22Rv1 (cell line): Measurements from ENCODE around the gene BECN2.

Experiments used
- H3K27ac ChIP-seq: fragments of 450-650 bp; 2 replicates; pipeline ENCODE4 v1.5.1; 2017
- ZFX ChIP-seq: fragments of 450-650 bp; IDR thresholded peaks from 2 replicates; pipeline ENCODE4 v1.6.1; 2017; ENCODE audit warnings: antibody characterized with exemption, borderline replicate concordance
- TF ChIP-seq, protein P1 (sequence below): fragments of 450-650 bp; IDR thresholded peaks from 2 replicates; pipeline ENCODE4 v1.5.1; 2017; ENCODE audit warnings: mild to moderate bottlenecking

Gene BECN2

DNA sequence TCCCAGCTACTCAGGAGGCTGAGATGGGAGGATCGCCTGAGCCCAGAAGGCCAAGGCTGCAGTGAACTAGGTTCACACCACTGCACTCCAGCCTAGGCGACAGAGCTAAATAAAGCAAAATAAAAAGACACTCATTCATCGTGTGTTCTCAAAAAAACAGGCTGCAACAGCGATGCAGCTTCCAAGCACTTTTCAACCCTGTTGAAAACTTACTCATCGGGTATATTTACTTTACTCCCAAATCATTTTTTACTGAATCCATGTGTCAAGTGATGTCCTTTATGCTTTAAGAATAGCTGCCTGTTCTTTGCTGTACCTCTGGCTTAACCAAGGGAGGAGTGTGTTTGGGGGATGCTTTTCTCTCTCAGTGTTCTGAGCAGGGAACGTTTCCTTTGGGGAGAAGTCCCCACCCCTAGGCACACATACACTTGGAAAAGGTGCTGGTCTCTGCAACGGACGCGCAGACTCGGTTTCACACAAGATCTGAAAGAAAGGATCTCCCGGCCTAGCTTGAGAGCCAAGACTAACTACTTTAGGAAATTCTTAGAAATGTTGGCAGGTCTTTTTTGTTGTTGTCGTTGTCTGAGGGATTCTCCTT lies 39.9 kb downstream of the BECN2 start:
- TF ChIP-seq, protein P1, sequence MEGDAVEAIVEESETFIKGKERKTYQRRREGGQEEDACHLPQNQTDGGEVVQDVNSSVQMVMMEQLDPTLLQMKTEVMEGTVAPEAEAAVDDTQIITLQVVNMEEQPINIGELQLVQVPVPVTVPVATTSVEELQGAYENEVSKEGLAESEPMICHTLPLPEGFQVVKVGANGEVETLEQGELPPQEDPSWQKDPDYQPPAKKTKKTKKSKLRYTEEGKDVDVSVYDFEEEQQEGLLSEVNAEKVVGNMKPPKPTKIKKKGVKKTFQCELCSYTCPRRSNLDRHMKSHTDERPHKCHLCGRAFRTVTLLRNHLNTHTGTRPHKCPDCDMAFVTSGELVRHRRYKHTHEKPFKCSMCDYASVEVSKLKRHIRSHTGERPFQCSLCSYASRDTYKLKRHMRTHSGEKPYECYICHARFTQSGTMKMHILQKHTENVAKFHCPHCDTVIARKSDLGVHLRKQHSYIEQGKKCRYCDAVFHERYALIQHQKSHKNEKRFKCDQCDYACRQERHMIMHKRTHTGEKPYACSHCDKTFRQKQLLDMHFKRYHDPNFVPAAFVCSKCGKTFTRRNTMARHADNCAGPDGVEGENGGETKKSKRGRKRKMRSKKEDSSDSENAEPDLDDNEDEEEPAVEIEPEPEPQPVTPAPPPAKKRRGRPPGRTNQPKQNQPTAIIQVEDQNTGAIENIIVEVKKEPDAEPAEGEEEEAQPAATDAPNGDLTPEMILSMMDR = no peak
- no peak for TF ChIP-seq ZFX
- no peak overlapping the region for H3K27ac ChIP-seq

DNA sequence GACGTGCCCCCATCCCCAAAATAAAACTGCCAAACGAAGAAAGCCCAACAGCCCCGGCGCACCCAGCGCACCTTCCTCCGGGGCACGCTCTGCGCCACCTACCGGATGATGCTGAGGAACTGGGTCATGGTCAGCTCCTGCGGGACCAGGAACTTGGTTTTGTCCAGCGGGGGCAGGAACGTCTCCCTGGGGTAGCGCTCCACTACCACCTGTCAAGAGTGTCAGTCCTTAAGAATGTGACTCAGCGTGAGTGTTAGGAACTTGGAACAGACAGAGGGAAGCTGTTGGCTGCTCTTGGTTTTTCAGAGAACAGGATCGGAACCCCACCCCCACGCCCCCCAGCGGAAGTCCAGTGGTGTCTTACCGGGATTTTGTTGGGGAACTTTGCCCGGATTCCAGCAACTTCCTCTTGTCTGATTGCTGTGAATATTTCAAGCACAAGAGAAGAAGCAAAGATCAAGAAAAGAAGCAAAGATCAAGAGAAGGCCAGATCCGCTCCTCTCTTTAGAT lies 40.9 kb downstream of the BECN2 start:
- no peak overlapping the region for H3K27ac ChIP-seq
- no peak for TF ChIP-seq ZFX
- TF ChIP-seq, protein P1 = peak; percentile 97

DNA sequence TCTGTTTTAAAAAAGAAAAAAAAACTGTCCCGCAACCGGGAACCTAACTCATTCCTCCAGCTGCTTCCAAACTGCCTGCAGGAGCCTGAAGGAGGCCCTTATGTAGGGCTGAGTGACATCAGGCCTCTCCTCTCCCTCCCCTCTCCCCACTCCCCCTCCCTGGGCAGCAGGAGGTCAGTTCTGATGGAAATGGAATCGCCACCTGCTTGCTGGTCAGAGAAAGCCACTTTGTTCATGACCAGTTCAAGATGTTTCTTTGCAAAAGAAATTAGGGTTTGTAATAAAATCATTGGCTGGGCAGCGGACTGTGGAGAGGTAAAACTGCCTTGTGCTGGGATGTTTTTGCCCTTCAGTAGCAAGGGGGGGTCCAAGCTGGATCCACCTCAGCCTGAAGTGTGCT lies 41.5 kb downstream of the BECN2 start, which contains the start of gene MAP1LC3C:
TSS of gene MAP1LC3C (minus strand) at position 73 of the 400 bp plus-strand sequence. CDS start 90 bp downstream, outside the sequence.
- H3K27ac ChIP-seq = no peak within 1 kb of the TSS
- TF ChIP-seq, protein P1 = no peak
- no peak for TF ChIP-seq ZFX

DNA sequence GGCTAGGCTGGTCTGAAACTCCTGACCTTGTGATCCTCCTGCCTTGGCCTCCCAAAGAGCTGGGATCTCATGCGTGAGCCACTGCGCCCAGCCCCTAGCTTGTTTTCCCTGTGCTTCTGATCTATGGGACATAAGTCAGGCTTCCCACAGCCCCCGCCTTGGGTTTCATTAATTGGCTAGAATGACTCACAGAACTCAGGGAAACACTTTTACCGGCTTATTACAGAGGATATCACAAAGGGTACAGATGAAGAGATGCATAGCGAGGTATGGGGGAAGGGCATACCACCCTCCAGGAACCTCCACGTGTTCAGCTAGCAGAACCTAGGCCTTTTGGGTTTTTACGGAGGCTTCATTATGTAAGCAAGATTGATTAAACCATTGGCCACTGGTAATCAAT lies 42.9 kb downstream of the BECN2 start:
- no peak for TF ChIP-seq ZFX
- TF ChIP-seq, protein P1 = no peak
- H3K27ac ChIP-seq = no peak overlapping the region

DNA sequence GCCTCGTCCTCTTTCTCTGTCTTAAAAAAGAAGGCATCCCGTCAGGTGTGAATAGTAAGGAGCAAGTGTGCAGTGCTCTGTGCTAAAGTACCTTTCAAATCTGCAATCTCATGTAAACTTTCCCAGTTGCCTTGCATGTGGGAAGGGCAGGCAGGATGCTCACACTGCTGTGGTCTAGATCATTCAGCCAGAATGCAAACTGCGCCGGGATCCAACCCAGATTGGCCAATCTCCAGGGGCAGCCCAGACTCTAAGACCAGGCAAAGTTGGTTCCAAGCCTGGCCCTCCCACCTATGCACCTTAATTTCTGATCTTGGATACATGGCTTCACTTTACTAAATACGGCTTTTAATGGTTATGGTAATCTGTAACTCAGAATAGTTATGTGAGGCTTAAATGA lies 44.5 kb downstream of the BECN2 start:
- TF ChIP-seq ZFX = no peak
- TF ChIP-seq, protein P1 = no peak
- H3K27ac ChIP-seq = no peak overlapping the region

DNA sequence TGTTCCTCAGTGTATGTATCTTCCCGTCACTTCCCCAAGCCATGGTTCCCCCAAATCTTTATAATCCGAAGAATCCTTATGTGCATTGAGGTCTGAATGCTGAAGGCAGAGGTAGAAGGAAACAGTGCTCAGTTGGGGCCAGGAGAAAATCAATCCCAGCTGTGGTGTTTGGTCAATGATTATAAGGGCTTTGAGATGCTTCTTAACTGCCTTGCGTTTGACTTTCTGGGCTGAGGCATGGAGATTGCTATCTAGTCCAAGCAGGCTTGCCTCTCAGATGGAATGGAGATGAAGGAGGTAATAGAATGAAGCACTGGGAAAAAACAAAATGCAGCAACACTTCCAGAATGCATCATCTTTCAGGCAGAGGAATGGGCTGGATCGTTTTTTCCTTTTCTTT lies 44.9 kb downstream of the BECN2 start:
- H3K27ac ChIP-seq = no peak overlapping the region
- TF ChIP-seq, protein P1 = no peak
- TF ChIP-seq ZFX = no peak

DNA sequence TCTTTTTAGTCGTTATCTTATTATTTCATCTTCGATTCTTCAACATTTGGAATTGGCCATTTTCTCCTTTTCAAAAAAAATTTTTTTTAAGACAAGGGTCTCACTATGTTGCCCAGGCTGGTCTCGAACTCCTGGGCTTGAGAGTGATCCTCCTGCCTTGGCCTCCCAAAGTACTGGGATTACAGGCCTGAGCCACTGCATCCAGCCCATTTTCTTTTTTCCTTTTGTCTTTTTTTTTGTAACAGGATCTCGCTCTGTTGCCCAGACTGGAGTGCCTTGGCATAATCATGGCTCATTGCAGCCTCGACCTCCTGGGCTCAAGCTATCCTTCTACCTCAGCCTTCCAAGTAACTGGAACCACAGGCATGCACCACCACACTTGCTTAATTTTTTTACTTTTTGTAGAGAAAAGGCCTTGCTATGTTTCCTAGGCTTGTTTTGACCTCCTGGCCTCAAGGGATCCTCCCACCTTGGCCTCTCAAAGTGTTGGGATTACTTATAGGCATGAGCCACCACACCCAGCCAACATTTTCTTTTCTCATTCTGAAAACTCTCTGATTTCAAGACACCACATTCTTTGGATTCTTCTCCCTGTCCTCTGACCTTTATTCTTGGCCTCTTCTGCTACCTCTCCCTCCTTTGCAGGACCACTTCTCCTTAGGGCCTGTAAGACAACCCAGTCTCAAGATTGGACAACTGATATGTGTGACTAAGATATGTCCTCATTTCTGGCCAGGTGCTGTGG lies 47.4 kb downstream of the BECN2 start:
- H3K27ac ChIP-seq = no peak overlapping the region
- TF ChIP-seq ZFX = no peak
- TF ChIP-seq, protein P1 = no peak
